CD4-positive, alpha-beta T cell treated with Interleukin-15 for 4 hours (primary cell): Measurements from ENCODE around the gene HMGN5.

Experiments used
- DNase-seq: peaks from one replicate; pipeline ENCODE4 v3.0.0-alpha.2; 2020; ENCODE audit warnings: low spot score

The HMGN5 gene

GRCh38 chrX:81120258-81120935 lies 81.3 kb downstream of the HMGN5 start:
- DNase-seq = no peak

- no peak for DNase-seq
These were observed 87.0 kb downstream of the HMGN5 start for GRCh38 chrX:81114757-81115156.

- DNase-seq = no peak
These were observed 91.4 kb downstream of the HMGN5 start for GRCh38 chrX:81110286-81110685.

GRCh38 chrX:81082649-81083048 lies 119.1 kb downstream of the HMGN5 start:
- no peak for DNase-seq
